Effector memory CD8-positive, alpha-beta T cell (primary cell): ENCODE results near the gene PABPN1.

Source experiments
- ATAC-seq: fragments of 150-1000 bp; cut with Tn5 transposase; replicated peaks from 2 replicates; pipeline ENCODE4 v1.10.0; 2021; ENCODE audit warnings: mild to moderate bottlenecking, moderate library complexity
- DNase-seq, 3 experiments: peaks; one replicate each; pipeline ENCODE4 v3.0.0; 2021
- H3K27ac Mint-ChIP-seq, 2 donors: one replicate each; pipeline ENCODE4 v1.8.0; 2022; ENCODE audit warnings: mild to moderate bottlenecking in 2 of 2, mixed read lengths in 2 of 2, moderate library complexity in 2 of 2
- H3K27me3 Mint-ChIP-seq, 2 donors: one replicate each; pipeline ENCODE4 v1.8.0; 2022; ENCODE audit warnings: mixed read lengths in 2 of 2
- H3K36me3 Mint-ChIP-seq: one replicate; pipeline ENCODE4 v1.8.0; 2022; ENCODE audit warnings: mild to moderate bottlenecking, moderate library complexity, mixed read lengths; ENCODE audit not compliant: insufficient read depth
- H3K4me1 Mint-ChIP-seq, 2 donors: one replicate each; pipeline ENCODE4 v1.8.0; 2022; ENCODE audit warnings: low read depth in 2 of 2, mixed read lengths in 2 of 2
- H3K4me3 Mint-ChIP-seq, 2 donors: one replicate each; pipeline ENCODE4 v1.8.0; 2022; ENCODE audit warnings: mild to moderate bottlenecking in 2 of 2, mixed read lengths in 2 of 2, moderate library complexity in 2 of 2
- H3K9me3 Mint-ChIP-seq, 2 donors: one replicate each; pipeline ENCODE4 v1.8.0; 2022; ENCODE audit warnings: mixed read lengths in 2 of 2

PABPN1 gene

GRCh38 chr14:23352506-23353432, 31.5 kb downstream of the PABPN1 start, which contains the start of gene SLC22A17:
Gene SLC22A17 (minus strand): TSS chr14:23352887.
- Mint-ChIP-seq H3K9me3 (no peaks in the 10 kb centered on the region), H3K4me3 (peak within 1 kb of the TSS; percentile 36 to 72), H3K36me3 (peaks cover 5% of the 10 kb centered on the region), H3K4me1 (peaks cover 3 to 8% of the 10 kb centered on the region in 2 donors), H3K27me3 (peaks cover 70 to 80% of the 10 kb centered on the region in 2 donors), H3K27ac (no peak within 1 kb of the TSS)
- DNase-seq (peak in 2 of 3 experiments; percentile 13 to 32), ATAC-seq (peak; percentile 82)

GRCh38 chr14:23353433-23353780, 32.1 kb downstream of the PABPN1 start:
- no peak for ATAC-seq
- Mint-ChIP-seq H3K4me3 (peak overlapping the region; percentile 36 to 72), H3K9me3 (no peaks in the 10 kb centered on the region)

GRCh38 chr14:23354990-23355389, 33.7 kb downstream of the PABPN1 start:
- H3K4me1 Mint-ChIP-seq, result peaks cover 3 to 8% of the 10 kb centered on the region in 2 donors
- no peak overlapping the region for H3K4me3 Mint-ChIP-seq
- peaks cover 4% of the 10 kb centered on the region for H3K36me3 Mint-ChIP-seq
- H3K27me3 Mint-ChIP-seq, result peaks cover 61 to 73% of the 10 kb centered on the region in 2 donors
- H3K27ac Mint-ChIP-seq, result no peak overlapping the region
- ATAC-seq (no peak), DNase-seq (no peak)
- no peaks in the 10 kb centered on the region for H3K9me3 Mint-ChIP-seq

More at GRCh38 chr14:23353433-23353780, 32.1 kb downstream of the PABPN1 start:
- peaks cover 69 to 74% of the 10 kb centered on the region in 2 donors for H3K27me3 Mint-ChIP-seq
- peaks cover 3 to 8% of the 10 kb centered on the region in 2 donors for H3K4me1 Mint-ChIP-seq
- no peak for DNase-seq
- peaks cover 5% of the 10 kb centered on the region for H3K36me3 Mint-ChIP-seq
- H3K27ac Mint-ChIP-seq, result no peak overlapping the region

- ATAC-seq (no peak), DNase-seq (no peak)
- Mint-ChIP-seq H3K9me3 (no peaks in the 10 kb centered on the region), H3K4me1 (peaks cover 3 to 8% of the 10 kb centered on the region in 2 donors), H3K27me3 (peaks cover 51 to 70% of the 10 kb centered on the region in 2 donors), H3K27ac (peak overlapping the region in 1 of 2 donors; percentile 6), H3K4me3 (no peak overlapping the region), H3K36me3 (peaks cover 3% of the 10 kb centered on the region)
Measured at GRCh38 chr14:23355871-23356435, 34.7 kb downstream of the PABPN1 start.

- DNase-seq (no peak), ATAC-seq (no peak)
- Mint-ChIP-seq H3K27me3 (peaks cover 46 to 63% of the 10 kb centered on the region in 2 donors), H3K4me3 (no peak overlapping the region), H3K36me3 (peaks cover 3% of the 10 kb centered on the region), H3K27ac (peak overlapping the region in 1 of 2 donors; percentile 6), H3K9me3 (no peaks in the 10 kb centered on the region), H3K4me1 (peaks cover 0 to 3% of the 10 kb centered on the region in 2 donors)
Measured at GRCh38 chr14:23356662-23357061, 35.4 kb downstream of the PABPN1 start.

GRCh38 chr14:23357261-23357660, 36.0 kb downstream of the PABPN1 start:
- no peak overlapping the region for H3K4me3 Mint-ChIP-seq
- no peak for DNase-seq
- H3K4me1 Mint-ChIP-seq, result peaks cover 0 to 3% of the 10 kb centered on the region in 2 donors
- peaks cover 46 to 62% of the 10 kb centered on the region in 2 donors for H3K27me3 Mint-ChIP-seq
- H3K9me3 Mint-ChIP-seq, result no peaks in the 10 kb centered on the region
- no peak for ATAC-seq
- peaks cover 3% of the 10 kb centered on the region for H3K36me3 Mint-ChIP-seq
- H3K27ac Mint-ChIP-seq, result no peak overlapping the region

- no peak for ATAC-seq
- Mint-ChIP-seq H3K36me3 (peaks cover 4% of the 10 kb centered on the region), H3K27me3 (peaks cover 42 to 57% of the 10 kb centered on the region in 2 donors), H3K4me3 (no peak overlapping the region), H3K27ac (no peak overlapping the region), H3K4me1 (peaks cover 0 to under 1% of the 10 kb centered on the region in 2 donors), H3K9me3 (no peaks in the 10 kb centered on the region)
- DNase-seq, result no peak
Measured at GRCh38 chr14:23358042-23358441, 36.8 kb downstream of the PABPN1 start.

GRCh38 chr14:23358553-23359166, 37.4 kb downstream of the PABPN1 start:
- peaks cover 4% of the 10 kb centered on the region for H3K36me3 Mint-ChIP-seq
- no peak overlapping the region for H3K4me3 Mint-ChIP-seq
- H3K9me3 Mint-ChIP-seq, result no peaks in the 10 kb centered on the region
- no peaks in the 10 kb centered on the region for H3K4me1 Mint-ChIP-seq
- no peak overlapping the region for H3K27ac Mint-ChIP-seq
- DNase-seq (no peak), ATAC-seq (no peak)
- H3K27me3 Mint-ChIP-seq, result peaks cover 36 to 51% of the 10 kb centered on the region in 2 donors

- H3K36me3 Mint-ChIP-seq, result peaks cover 4% of the 10 kb centered on the region
- no peak overlapping the region for H3K4me3 Mint-ChIP-seq
- ATAC-seq (no peak), DNase-seq (no peak)
- H3K27me3 Mint-ChIP-seq, result peaks cover 31 to 51% of the 10 kb centered on the region in 2 donors
- H3K27ac Mint-ChIP-seq, result no peak overlapping the region
- H3K4me1 Mint-ChIP-seq, result no peaks in the 10 kb centered on the region
- H3K9me3 Mint-ChIP-seq, result no peaks in the 10 kb centered on the region
Measured at GRCh38 chr14:23359167-23359626, 37.9 kb downstream of the PABPN1 start.

- Mint-ChIP-seq H3K4me1 (no peaks in the 10 kb centered on the region), H3K4me3 (no peak overlapping the region), H3K9me3 (no peaks in the 10 kb centered on the region), H3K36me3 (peaks cover 4% of the 10 kb centered on the region), H3K27me3 (peaks cover 31 to 51% of the 10 kb centered on the region in 2 donors), H3K27ac (no peak overlapping the region)
- DNase-seq (no peak), ATAC-seq (no peak)
Measured at GRCh38 chr14:23359722-23360447, 38.6 kb downstream of the PABPN1 start.

GRCh38 chr14:23360496-23360895, 39.2 kb downstream of the PABPN1 start:
- H3K27ac Mint-ChIP-seq, result no peak overlapping the region
- ATAC-seq (no peak), DNase-seq (no peak)
- no peak overlapping the region for H3K4me3 Mint-ChIP-seq
- no peaks in the 10 kb centered on the region for H3K9me3 Mint-ChIP-seq
- no peaks in the 10 kb centered on the region for H3K4me1 Mint-ChIP-seq
- H3K27me3 Mint-ChIP-seq, result peaks cover 26 to 48% of the 10 kb centered on the region in 2 donors
- H3K36me3 Mint-ChIP-seq, result peaks cover 4% of the 10 kb centered on the region

GRCh38 chr14:23361320-23361719, 40.1 kb downstream of the PABPN1 start:
- DNase-seq (no peak), ATAC-seq (no peak)
- Mint-ChIP-seq H3K4me1 (no peaks in the 10 kb centered on the region), H3K27ac (no peak overlapping the region), H3K36me3 (peaks cover 4% of the 10 kb centered on the region), H3K27me3 (peaks cover 18 to 43% of the 10 kb centered on the region in 2 donors), H3K9me3 (no peaks in the 10 kb centered on the region), H3K4me3 (no peak overlapping the region)

GRCh38 chr14:23361763-23362162, 40.5 kb downstream of the PABPN1 start:
- peaks cover 18 to 44% of the 10 kb centered on the region in 2 donors for H3K27me3 Mint-ChIP-seq
- H3K4me1 Mint-ChIP-seq, result no peaks in the 10 kb centered on the region
- H3K36me3 Mint-ChIP-seq, result peaks cover 4% of the 10 kb centered on the region
- H3K27ac Mint-ChIP-seq, result no peak overlapping the region
- DNase-seq, result no peak
- H3K9me3 Mint-ChIP-seq, result no peaks in the 10 kb centered on the region
- H3K4me3 Mint-ChIP-seq, result no peak overlapping the region
- no peak for ATAC-seq
